K562 (cell line): ENCODE data around the gene MPDU1. TPM values are rescaled to one million over a fixed set of nuclear protein-coding genes. Genes with fewer than 3 reads are reported as not detected.

Experiments
- CGGBP1 ChIP-seq: fragments of 250-450 bp; sonication (Bioruptor Pico); IDR thresholded peaks from 2 replicates; pipeline ENCODE4 v1.9.0; 2021; ENCODE audit warnings: mild to moderate bottlenecking
- CSDE1 ChIP-seq, 2 experiments: fragments of 450-650 bp; IDR thresholded peaks; 2 replicates each; pipeline ENCODE4 v1.6.1; 2016; ENCODE audit warnings: mild to moderate bottlenecking in 1 of 2
- EWSR1 ChIP-seq: fragments of 450-650 bp; IDR thresholded peaks from 2 replicates; pipeline ENCODE4 v1.6.1; 2018; ENCODE audit warnings: borderline replicate concordance, mild to moderate bottlenecking, low read depth, moderate library complexity; ENCODE audit not compliant: partially characterized antibody
- KDM2B ChIP-seq: fragments of 250-450 bp; sonication (Bioruptor Pico); IDR thresholded peaks from 2 replicates; pipeline ENCODE4 v1.8.0; 2021; ENCODE audit warnings: mild to moderate bottlenecking, moderate library complexity
- PCBP2 ChIP-seq: fragments of 200-400 bp; formaldehyde crosslinking; IDR thresholded peaks from 2 replicates; pipeline ENCODE4 v1.6.1; 2018; ENCODE audit warnings: low read length, low read depth, mild to moderate bottlenecking, moderate library complexity; ENCODE audit not compliant: poor library complexity, severe bottlenecking
- RBM14 ChIP-seq: fragments of 200-400 bp; formaldehyde crosslinking; IDR thresholded peaks from 2 replicates; pipeline ENCODE4 v1.6.1; 2018; ENCODE audit warnings: low read depth, mild to moderate bottlenecking, low read length, moderate library complexity, borderline replicate concordance; ENCODE audit not compliant: insufficient read depth
- RFX5 ChIP-seq: IDR thresholded peaks from 2 replicates; pipeline ENCODE4 v1.6.1; 2011; ENCODE audit warnings: low read depth, mild to moderate bottlenecking, improper control_type of control experiment, low read length
- SIX5 ChIP-seq, 2 experiments: IDR thresholded peaks; 2 replicates each; pipeline ENCODE4 v1.6.1; 2011; ENCODE audit warnings: low read length in 2 of 2, borderline replicate concordance in 1 of 2, low read depth in 1 of 2, mild to moderate bottlenecking in 1 of 2, moderate library complexity in 1 of 2; ENCODE audit not compliant: insufficient read depth in 1 of 2
- SMAD4 ChIP-seq: fragments of 250-450 bp; sonication (Bioruptor Pico); conservative IDR thresholded peaks from 2 replicates; pipeline ENCODE4 v1.8.0; 2021; ENCODE audit warnings: inconsistent platforms, mild to moderate bottlenecking, moderate library complexity
- STAT5A ChIP-seq: IDR thresholded peaks from 2 replicates; pipeline ENCODE4 v1.6.1; 2012; ENCODE audit warnings: low read length, inconsistent platforms, borderline replicate concordance
- TBP ChIP-seq: optimal IDR thresholded peaks from 2 replicates; pipeline ENCODE3; 2011; ENCODE audit warnings: low read depth, low read length, improper control_type of control experiment
- THRAP3 ChIP-seq: fragments of 450-650 bp; IDR thresholded peaks from 2 replicates; pipeline ENCODE4 v1.6.1; 2016; ENCODE audit warnings: mild to moderate bottlenecking, inconsistent platforms, borderline replicate concordance
- ZNF124 ChIP-seq: sonication (generic); formaldehyde crosslinking; IDR thresholded peaks from 2 replicates; pipeline ENCODE4 v1.8.1; 2022; ENCODE audit warnings: missing genetic modification reagents
- polyA plus RNA-seq, 8 experiments: library from polyadenylated mRNA; depleted of rRNA in 4 of 8; stranded (reverse) in 5 of 8; unstranded in 3 of 8; fragments of >200 nt; fragmentation: Nextera tagmentation in 2 of 8; fragmentation: Illumina TruSeq in 1 of 8; extraction: Ambion mirVana in 2 of 8; extraction: Trizol in 1 of 8; gene quantifications; 2 replicates each; pipeline versions ENCODE4 v1.2.1 to v1.2.3, GENCODE V29; 2011 to 2014; ENCODE audit warnings: inconsistent platforms in 1 of 8, missing spikeins in 1 of 8
- total RNA-seq, 7 experiments: library from RNA; depleted of rRNA in 6 of 7; stranded (reverse); fragments of >200 nt in 6 of 7; fragmentation: Illumina TruSeq in 2 of 7; extraction: Trizol in 2 of 7; gene quantifications; 2 replicates each; pipeline versions ENCODE4 v1.2.1 to v1.2.3, GENCODE V29; 2011 to 2021; ENCODE audit warnings: low replicate concordance in 1 of 7

The MPDU1 gene
- total and polyA plus RNA-seq, 9 of the 15 experiments (the other 6 are each of a cell fraction or from before 2014, with no cell fraction given), result 4.9 to 179 (median 77.1) TPM

GRCh38 chr17:7583253-7584109, at the start of gene MPDU1 (continued):
- TF ChIP-seq PCBP2 (no peak), THRAP3 (no peak), SIX5 (IDR thresholded peaks at IDR 0.05; ENCODE audit: borderline replicate concordance in 1 of 2, insufficient read depth in 1 of 2, low read depth in 1 of 2, low read length in 2 of 2) (peak in 1 of 2 experiments; percentile 40; a peak in 1 of 4 replicates), SMAD4 (CRISPR knock-in tag) (peak; percentile 40), STAT5A (no peak), CSDE1 (IDR thresholded peaks at IDR 0.05) (peak; percentile 49 to 88; a peak in 2 of 4 replicates), KDM2B (CRISPR knock-in tag) (no peak), RFX5 (no peak), RBM14 (no peak), ZNF124 (CRISPR knock-in tag) (no peak), EWSR1 (no peak), TBP (no peak), CGGBP1 (CRISPR knock-in tag) (no peak)
